Ureter (tissue), 1 donor: ENCODE results near the gene PDZD7. TPM values are rescaled to one million over a fixed set of nuclear protein-coding genes. Genes with fewer than 3 reads are reported as not detected.

Experiments used
- DNase-seq: peaks from one replicate; pipeline ENCODE4 v3.0.0-alpha.2; 2020; ENCODE audit warnings: low spot score
- total RNA-seq: library from RNA; stranded (reverse); gene quantifications from one replicate; pipeline ENCODE4 v1.2.4, GENCODE V29; 2023
- donor health status: DM: yes; HTN: yes; CAD: no.

Gene PDZD7
- total RNA-seq, 1 donor from 2014 or later = 0.18 TPM

DNA sequence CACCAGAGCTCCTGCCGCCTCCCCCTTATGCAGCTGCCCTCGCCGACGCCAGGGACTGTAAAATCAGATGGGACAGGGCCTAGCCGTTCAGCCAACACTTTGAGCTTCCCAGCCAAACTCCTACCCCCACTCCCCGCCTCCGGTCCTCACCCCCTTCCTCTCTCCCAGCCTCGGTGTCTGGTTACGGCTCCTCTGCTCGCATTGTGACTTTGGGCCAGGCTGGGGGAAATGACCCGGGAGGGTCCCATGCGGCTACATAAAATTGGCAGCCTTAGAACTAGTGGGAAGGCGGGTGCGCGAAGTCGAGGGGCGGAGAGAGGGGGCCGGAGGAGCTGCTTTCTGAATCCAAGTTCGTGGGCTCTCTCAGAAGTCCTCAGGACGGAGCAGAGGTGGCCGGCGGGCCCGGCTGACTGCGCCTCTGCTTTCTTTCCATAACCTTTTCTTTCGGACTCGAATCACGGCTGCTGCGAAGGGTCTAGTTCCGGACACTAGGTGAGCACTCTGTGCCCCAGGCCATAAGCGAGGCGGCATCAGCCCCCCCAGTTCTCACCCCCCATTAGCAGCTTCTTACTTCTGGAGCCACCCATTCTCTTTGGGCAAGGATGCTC is 30.8 kb upstream of the PDZD7 start, which contains the start of gene KAZALD1:
Gene KAZALD1 (plus strand): TSS at position 366 of the 608 bp plus-strand sequence. CDS start 604 bp downstream, outside the sequence.
- peak; percentile 59 for DNase-seq

DNA sequence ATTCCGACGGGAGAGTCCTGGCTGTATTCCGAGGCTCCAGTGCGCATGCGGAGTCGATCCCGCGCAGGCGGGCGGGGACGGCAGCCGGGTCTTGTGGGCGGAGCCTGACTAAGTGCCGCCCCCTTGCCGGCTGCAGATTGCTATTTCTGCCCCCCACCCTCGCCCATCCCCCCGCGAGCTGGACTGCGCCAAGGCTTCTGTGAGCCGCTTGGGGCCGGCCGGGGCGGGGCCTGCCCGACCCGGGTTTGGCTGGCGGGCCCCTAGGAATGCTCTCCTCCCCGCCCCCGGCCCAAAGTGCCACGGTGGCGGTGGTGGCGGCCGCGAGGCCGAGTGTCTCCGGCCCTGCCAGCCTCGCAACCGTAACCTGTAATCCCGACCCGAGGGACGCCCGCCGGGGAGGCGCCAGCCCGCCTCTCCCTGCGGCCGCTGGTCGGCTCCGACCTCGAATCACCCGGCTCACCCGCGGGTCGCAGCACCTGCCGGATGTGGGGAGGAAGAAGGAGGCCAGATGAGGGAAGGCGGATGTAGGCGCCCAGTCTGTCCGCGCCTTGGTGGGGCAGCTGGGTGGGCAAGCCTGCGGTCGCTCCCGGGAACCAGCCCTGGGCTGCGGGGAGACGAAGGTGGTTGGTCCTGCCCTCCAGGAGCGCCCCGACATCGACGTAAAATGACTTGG is 30.2 kb upstream of the PDZD7 start:
- DNase-seq = peak; percentile 93

DNA sequence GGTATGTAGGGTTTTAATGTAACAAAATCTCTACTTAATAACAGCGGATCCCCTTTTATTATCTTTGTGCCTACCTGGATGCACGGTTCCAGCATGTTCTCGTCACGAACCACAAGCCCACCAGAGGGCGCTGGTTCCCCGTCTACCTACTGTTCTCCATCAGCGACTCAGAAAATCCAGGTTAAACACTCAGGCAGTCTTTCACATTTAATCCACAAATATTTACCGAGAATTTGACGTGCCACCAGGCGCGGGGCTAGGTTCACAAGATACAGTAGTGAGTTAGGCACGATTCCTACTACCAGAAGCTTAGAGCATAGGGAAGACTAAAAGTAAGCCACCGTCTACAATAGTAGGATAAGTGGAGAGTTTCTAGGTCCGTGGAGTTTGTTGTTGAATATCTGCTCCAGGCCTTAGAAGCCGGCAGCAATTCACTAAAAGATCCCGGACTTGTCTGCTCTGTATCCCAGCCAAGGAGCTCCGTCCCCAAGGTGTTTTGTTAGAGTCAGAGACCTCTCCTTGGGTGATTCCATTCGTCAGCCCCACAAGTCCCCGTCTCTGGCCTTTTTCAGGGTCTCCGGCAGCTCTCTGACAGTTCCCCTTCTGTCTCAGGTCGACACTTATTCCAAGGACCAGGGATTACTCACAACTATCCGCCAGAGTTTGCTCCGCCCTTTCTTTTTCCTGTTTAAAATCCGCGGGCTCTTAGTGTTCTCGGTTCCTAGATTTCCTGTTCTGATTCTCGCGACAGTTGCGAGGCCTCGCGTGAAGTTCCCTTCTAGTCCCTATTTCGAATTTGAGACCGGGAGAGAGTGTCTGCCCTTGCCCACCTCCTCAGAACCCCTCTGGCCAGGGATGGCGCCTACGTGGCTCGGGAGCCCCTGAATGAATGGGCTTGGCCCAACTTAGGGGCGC is 29.4 kb upstream of the PDZD7 start:
- DNase-seq = peak; percentile 91

DNA sequence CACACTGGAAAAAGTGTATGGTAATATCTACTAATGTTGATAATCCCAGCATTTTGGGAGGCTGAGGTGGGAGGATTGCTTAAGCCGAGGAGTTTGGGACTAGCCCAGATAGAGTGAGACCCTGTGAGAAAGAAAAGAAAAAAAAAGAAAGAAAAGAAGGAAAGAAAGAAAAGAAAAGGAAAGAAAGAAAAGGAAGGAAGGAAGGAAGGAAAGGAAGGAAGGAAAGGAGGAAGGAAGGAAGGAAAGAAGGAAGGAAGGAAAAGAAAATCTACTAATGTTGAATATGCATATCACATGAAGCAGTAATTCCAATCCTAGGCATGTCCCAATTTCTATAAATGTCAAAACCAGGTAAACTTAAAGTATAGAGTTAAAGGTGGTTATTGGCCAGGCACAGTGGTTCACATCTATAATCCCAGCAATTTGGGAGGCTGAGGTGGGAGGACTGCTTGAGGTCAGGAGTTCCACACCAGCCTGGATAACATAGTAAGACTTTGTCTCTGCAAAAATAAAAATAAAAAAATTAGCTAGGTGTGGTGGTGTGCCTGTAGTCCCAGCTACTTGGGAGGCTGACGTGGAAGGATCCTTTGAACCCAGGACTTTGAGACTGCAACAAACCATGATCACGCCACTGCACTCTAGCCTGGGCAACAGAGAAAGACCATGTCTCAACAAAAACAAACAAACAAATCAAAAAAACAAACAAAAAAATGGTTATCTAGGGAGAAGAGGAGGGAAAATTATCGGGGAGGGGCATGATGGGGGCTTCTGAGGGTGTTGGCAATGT is 25.6 kb upstream of the PDZD7 start:
- no peak for DNase-seq

DNA sequence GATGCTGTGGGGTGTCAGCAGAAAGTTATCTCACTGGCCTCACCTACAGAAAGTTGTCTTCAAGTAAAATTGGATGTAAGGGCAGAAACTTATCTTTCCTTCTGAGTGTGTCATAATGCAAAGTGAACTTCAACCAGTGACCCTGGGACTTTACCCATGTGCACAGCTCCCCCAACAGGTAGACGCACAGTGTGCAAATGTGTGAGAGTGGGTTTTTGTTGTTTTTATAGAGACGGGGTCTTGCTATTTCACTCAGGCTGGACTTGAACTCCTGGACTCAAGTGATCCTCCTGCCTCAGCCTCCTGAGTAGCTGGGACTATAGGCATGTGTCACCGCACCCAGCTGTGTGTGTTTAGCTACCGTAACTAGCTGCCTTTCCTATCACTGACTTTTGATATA is 24.5 kb upstream of the PDZD7 start:
- no peak for DNase-seq

GRCh38 chr10:101054876-101055275 is 23.9 kb upstream of the PDZD7 start:
- DNase-seq = no peak

- no peak for DNase-seq
Measured at GRCh38 chr10:101054351-101054750, 23.4 kb upstream of the PDZD7 start.

- no peak for DNase-seq
Measured at GRCh38 chr10:101053516-101053915, 22.6 kb upstream of the PDZD7 start.

DNA sequence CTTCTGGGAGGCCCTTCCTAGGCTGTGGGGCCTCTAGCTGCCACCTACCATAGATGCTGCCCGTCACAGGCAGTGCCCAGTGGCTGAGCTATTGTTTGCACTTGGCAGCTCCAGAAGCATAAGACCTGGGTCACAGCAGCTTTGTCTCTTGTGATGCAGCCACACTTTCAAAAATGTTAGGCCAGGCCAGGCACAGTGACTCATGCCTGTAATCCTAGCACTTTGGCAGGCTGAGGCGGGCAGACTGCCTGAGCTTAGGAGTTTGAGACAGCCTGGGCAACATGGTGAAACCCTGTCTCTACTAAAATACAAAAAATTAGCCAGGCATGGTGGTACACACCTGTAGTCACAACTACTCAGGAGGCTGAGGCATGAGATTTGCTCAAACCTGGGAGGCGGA is 21.4 kb upstream of the PDZD7 start:
- no peak for DNase-seq

GRCh38 chr10:101050208-101051069 is 19.5 kb upstream of the PDZD7 start:
- no peak for DNase-seq

- DNase-seq = no peak
Measured at GRCh38 chr10:101047961-101048892, 17.3 kb upstream of the PDZD7 start.

- DNase-seq = no peak
Measured at GRCh38 chr10:101047268-101047667, 16.3 kb upstream of the PDZD7 start.

DNA sequence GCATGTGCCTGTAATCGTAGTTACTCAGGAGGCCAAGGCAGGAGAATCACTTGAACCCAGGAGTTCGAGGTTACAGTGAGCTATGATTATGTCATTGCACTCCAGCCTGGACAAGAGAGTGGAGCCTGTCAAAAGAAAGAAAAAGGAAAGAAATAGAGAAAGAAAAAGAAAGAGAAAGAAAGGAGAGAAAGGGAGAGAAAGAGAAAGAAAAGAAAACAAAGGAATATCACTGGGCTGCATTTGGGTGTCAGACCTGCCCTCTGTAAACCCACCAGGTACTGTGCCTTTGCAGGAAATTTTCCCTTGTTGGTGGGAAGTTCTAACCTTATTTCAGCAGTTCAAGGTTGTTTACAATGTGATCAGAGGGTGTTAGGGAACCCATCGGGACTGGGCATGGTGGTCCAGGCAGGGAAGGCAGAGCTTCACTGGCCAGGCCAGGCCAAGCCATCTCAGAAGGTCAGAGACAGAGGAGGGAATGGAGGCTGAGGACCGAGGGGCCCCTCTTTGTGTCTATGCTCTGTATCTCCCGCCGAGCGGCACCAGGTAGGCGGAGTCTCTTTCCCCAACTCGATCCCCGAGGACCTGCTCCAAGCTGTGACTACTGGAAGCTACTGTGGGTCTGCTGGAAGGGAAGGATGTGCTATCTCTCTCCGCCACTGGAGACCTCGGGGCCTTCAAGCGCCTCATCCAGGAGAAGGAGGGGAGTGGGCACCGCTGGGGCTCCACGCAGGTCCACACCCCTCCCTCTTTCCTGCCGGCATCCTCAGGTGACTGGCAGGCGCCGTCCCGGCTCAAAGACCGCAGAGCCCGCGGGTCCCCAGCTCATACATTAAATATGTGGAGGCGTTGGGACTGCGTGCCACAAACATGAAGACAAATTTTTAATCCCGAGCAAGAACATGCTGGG is 15.7 kb upstream of the PDZD7 start:
- DNase-seq = no peak

DNA sequence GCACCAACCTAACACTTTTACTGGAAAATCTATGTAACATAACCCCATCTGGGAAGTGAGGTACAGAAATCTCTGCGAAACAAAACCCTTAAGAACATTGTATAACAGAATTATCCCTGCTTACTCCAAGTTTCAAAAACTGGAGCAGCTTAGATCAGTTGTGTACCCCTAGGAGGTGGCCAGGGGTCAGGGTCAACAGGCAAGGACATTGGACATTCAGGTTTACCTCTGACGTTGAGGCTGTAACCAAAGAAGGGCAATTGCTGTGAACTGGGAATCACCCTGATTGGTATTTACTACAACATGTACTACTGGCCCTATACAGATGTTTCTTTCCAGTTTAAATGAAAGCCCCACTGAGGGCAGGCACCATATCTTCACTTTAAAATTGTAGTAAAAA is 13.2 kb upstream of the PDZD7 start:
- no peak for DNase-seq

GRCh38 chr10:101043363-101043707 is 12.4 kb upstream of the PDZD7 start:
- no peak for DNase-seq

DNA sequence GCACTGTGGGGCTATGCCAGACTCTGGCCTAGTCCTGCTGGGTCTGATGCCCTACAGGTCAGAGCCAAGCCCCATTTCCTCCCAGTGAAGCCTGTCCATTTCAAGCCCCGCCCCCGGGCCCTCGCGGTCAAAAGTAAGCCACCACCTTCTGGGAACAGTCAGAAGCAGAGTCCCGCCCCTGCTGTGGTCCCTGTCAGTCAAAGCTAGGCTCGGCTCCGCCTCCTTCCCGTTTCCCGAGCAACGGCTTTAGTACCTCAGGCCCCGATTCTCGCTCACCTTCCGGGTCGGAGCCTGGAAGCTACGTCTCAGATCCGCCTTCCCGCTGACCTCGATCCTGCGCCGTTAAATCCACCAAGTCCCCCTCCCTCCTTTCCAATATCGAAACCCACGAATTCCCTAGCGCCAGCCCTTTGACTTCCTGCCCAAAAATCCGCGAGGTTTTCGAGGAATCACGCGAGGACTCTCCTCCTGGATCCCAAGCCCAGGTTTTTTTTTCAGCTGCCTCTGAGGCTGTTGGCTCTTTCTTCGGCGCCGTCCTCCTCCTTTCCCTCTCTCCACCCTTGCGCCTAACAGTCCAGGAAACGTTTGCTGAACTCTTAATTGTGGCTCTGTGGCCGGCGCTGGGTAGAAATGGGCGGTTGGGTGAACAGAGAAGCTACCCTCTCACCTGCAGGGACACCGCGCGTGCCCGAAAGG is 11.9 kb upstream of the PDZD7 start:
- DNase-seq = peak; percentile 96

DNA sequence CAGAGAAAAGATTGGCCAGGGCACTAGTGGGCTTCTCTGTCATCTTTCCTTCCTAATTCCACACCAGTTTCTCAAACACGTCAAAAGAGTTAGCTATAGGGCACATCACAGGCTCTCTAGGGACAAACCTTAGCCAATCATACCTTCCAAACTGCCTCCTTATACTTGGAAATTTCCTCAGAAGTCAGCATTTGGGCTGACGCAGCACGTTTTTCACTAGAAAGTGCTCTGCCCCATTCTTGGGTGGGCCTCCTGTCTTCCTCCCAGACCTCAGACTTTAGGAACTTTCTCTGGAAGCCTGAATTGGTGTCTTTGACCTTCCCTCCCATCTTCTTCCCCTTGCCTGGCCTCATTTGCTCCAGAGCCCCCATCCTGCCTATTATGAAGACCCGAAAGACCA is 11.2 kb upstream of the PDZD7 start:
- no peak for DNase-seq

DNA sequence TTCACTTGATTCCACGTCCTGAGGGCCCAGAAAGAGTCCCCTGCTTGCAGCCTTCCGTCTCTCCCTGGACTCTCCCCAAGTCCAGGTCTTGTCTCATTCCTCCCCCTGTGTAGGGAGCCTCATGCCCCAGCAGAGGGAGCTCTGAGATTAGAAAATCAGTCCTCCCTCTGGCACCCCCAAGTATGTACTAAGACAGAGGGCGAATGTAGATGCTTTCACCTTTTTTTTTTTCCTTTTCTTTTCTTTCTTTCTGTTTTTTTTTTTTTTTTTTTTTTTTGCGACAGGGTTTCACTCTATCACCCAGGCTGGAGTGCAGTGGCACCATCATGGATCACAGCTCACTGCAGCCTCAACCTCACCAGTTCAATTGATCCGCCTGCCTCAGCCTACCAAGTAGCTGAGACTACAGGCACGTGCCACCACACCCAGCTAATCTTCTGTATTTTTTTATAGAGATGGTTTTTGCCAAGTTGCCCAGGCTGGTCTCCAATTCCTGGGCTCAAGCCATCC is 10.4 kb upstream of the PDZD7 start:
- DNase-seq = peak; percentile 87
